ENCODE measurements around the gene NOS1. TPM values are rescaled to one million over a fixed set of nuclear protein-coding genes. Genes with fewer than 3 reads are reported as not detected.
"Not testable (repeated sequence)": the region's sequence is repeated elsewhere in the genome, so short reads cannot be mapped to it uniquely, and the experiment has no call there.

Gene NOS1
- total RNA-seq, 2 donors from 2014 or later: 2.6 to 8.3 TPM

- no peaks in the 10 kb centered on the region for H3K4me1 ChIP-seq (replicated peaks)
- H3K4me3 ChIP-seq: no peak overlapping the region
- H3K27ac ChIP-seq: no peak overlapping the region
- no peaks in the 10 kb centered on the region for H3K9me3 ChIP-seq
- TF ChIP-seq POLR2A (IDR thresholded peaks at IDR 0.05) (no peak), CTCF (IDR thresholded peaks at IDR 0.05) (no peak), POLR2AphosphoS5 (IDR thresholded peaks at IDR 0.05) (no peak)
- WGBS: 86% methylated on average over 13 of the region's 13 CpGs
- DNase-seq (ENCODE audit: low spot score): no peak
- H3K36me3 ChIP-seq: no peaks in the 10 kb centered on the region
- intact Hi-C loops (cut with DNase I): no loop called here
- H3K27me3 ChIP-seq (replicated peaks; ENCODE audit: insufficient read depth): no peaks in the 10 kb centered on the region
These were observed 152.5 kb downstream of the NOS1 start for GRCh38 chr12:117208811-117209455.

DNA sequence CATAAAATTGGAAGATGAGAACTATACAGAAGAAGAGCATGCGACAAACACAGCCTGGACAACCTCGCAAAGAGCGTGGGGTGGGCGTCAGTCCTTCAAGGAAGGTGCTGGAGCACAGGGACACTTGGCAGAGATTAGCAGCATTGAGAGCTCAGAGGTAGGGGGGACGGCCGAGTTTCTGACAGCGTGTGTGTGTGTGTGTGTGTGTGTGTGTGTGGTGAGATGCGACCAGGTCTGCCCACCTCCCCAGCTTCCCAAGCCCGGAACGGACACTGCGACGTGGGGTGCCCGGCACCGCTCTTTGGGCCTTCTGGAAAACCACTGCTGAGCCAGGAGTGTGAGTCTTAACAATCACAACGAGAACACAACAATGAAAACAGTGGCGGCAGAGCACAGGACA, 153.2 kb downstream of the NOS1 start:
- H3K27me3 ChIP-seq (replicated peaks; ENCODE audit: insufficient read depth): no peaks in the 10 kb centered on the region
- intact Hi-C loops (cut with DNase I): no loop called here
- WGBS: 70% methylated on average over 16 of the region's 16 CpGs
- H3K4me3 ChIP-seq: no peak overlapping the region
- H3K36me3 ChIP-seq: no peaks in the 10 kb centered on the region
- no peak for DNase-seq (ENCODE audit: low spot score)
- TF ChIP-seq POLR2AphosphoS5 (IDR thresholded peaks at IDR 0.05) (no peak), POLR2A (IDR thresholded peaks at IDR 0.05) (no peak), CTCF (IDR thresholded peaks at IDR 0.05) (no peak)
- H3K27ac ChIP-seq: no peak overlapping the region
- no peaks in the 10 kb centered on the region for H3K9me3 ChIP-seq
- no peaks in the 10 kb centered on the region for H3K4me1 ChIP-seq (replicated peaks)

- Histone ChIP-seq H3K4me3 (no peak overlapping the region), H3K27me3 (replicated peaks; ENCODE audit: insufficient read depth) (no peaks in the 10 kb centered on the region), H3K9me3 (no peaks in the 10 kb centered on the region), H3K4me1 (replicated peaks) (no peaks in the 10 kb centered on the region), H3K27ac (no peak overlapping the region), H3K36me3 (no peaks in the 10 kb centered on the region)
- WGBS: 69% methylated on average over 2 of the region's 2 CpGs
- TF ChIP-seq CTCF (IDR thresholded peaks at IDR 0.05) (no peak), POLR2AphosphoS5 (IDR thresholded peaks at IDR 0.05) (no peak), POLR2A (IDR thresholded peaks at IDR 0.05) (no peak)
- intact Hi-C loops (cut with DNase I): no loop called here
- DNase-seq (ENCODE audit: low spot score): no peak
These were observed 153.8 kb downstream of the NOS1 start for GRCh38 chr12:117207675-117208074.

DNA sequence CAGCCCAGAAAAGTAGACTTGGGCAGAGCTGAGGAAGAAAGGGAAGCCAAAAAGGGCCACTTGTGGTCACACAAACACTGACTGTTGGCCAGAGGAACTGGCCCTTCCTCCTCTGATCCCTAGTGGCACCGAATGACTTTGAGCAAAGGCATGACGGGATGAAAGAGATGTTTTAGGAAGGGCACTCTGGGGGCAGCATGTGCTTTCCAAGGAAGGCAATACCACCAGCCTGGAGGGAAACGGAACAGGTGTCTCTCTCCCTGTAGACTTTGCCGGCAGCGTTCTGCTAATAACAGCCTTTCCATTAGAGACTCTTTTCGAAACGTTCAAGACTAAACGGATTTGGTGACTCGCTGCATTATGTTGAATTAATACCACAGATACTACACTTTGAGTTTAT, 158.9 kb downstream of the NOS1 start:
- TF ChIP-seq POLR2A (IDR thresholded peaks at IDR 0.05): no peak
- TF ChIP-seq CTCF (IDR thresholded peaks at IDR 0.05): no peak
- no peak for TF ChIP-seq POLR2AphosphoS5 (IDR thresholded peaks at IDR 0.05)
- Histone ChIP-seq H3K27ac (no peak overlapping the region), H3K27me3 (replicated peaks; ENCODE audit: insufficient read depth) (no peaks in the 10 kb centered on the region), H3K36me3 (no peaks in the 10 kb centered on the region), H3K9me3 (no peaks in the 10 kb centered on the region), H3K4me1 (replicated peaks) (no peaks in the 10 kb centered on the region), H3K4me3 (no peak overlapping the region)
- WGBS: 80% methylated on average over 9 of the region's 9 CpGs
- intact Hi-C loops (cut with DNase I): no loop called here
- DNase-seq (ENCODE audit: low spot score): no peak

- intact Hi-C loops (cut with DNase I): no loop called here
- no peaks in the 10 kb centered on the region for H3K27me3 ChIP-seq (replicated peaks; ENCODE audit: insufficient read depth)
These were observed 159.4 kb downstream of the NOS1 start for GRCh38 chr12:117202033-117202432.

DNA sequence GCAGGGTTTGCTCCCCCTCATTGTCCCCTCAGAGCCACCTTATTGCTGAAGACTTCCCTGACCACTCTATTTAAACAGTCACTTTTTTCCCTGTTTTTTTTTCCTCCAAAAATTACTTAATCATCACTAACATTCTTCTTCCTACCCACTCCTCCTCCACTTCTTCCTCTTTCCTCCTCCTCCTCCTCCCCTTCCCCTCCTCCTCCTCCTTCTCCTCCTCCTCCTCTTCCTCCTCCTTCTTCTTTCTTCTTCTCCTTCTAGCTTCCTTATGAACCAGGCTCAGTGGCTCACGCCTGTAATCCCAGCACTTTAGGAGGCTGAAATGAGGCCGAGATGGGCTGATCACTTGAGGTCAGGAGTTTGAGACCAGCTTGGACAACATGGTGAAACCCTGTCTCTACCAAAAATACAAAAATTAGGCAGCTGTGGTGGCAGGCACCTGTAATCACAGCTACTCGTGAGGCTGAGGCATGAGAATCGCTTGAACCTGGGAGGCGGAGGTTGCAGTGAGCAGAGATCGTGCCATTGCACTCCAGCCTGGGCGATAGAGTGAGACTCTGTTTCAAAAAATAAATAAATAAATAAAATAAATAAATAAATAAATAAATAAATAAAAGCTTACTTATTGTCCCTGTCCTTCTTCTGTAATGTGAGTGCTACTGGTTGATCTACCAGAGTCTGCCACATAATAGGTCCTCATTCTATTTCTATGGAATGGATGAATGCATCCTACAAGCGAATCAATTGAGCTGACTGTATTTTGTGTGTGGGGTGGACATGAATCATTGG, 161.3 kb downstream of the NOS1 start:
- H3K9me3 ChIP-seq; intact Hi-C loops (cut with DNase I); H3K4me3 ChIP-seq; H3K27me3 ChIP-seq (replicated peaks; ENCODE audit: insufficient read depth); H3K27ac ChIP-seq; H3K4me1 ChIP-seq (replicated peaks); DNase-seq (ENCODE audit: low spot score); H3K36me3 ChIP-seq: not testable (repeated sequence)
- WGBS: 98% methylated on average over 8 of the region's 8 CpGs

More at GRCh38 chr12:117202033-117202432, 159.4 kb downstream of the NOS1 start:
- Histone ChIP-seq H3K4me1 (replicated peaks) (no peaks in the 10 kb centered on the region), H3K9me3 (no peaks in the 10 kb centered on the region), H3K27ac (no peak overlapping the region), H3K36me3 (no peaks in the 10 kb centered on the region), H3K4me3 (no peak overlapping the region)
- no peak for TF ChIP-seq POLR2A (IDR thresholded peaks at IDR 0.05)
- no peak for TF ChIP-seq POLR2AphosphoS5 (IDR thresholded peaks at IDR 0.05)
- TF ChIP-seq CTCF (IDR thresholded peaks at IDR 0.05): no peak
- DNase-seq (ENCODE audit: low spot score): no peak
- 95% methylated on average over 9 of the region's 9 CpGs for WGBS

DNA sequence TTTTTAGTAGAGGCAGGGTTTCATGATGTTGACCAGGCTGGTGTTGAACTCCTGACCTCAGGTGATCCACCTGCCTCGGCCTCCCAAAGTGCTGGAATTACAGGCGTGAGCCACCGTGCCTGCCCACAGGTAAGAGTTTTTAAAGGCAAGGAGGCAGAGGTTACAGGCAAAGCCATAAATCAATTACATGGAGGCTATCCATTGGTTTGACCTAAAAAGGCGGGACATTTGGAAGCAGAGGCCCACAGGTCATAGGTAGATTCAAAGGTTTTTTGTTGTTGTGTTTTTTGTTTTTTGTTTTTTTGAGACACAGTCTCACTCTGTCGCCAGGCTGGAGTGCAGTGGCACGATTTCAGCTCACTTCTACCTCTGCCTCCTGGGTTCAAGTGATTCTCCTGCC, 165.1 kb downstream of the NOS1 start:
- WGBS: 92% methylated on average over 6 of the region's 6 CpGs
- H3K4me1 ChIP-seq (replicated peaks); H3K9me3 ChIP-seq; H3K4me3 ChIP-seq; H3K27me3 ChIP-seq (replicated peaks; ENCODE audit: insufficient read depth); intact Hi-C loops (cut with DNase I); H3K27ac ChIP-seq; DNase-seq (ENCODE audit: low spot score); H3K36me3 ChIP-seq: not testable (repeated sequence)
